ENCODE measurements around the gene IQCN. TPM values are rescaled to one million over a fixed set of nuclear protein-coding genes. Genes with fewer than 3 reads are reported as not detected.

The IQCN gene
- total and polyA plus RNA-seq, 4 donors, result 0.19 to 2.4 (median 0.53) TPM

- Histone ChIP-seq H3K27me3 (ENCODE audit: control insufficient read depth in 4 of 4, insufficient read depth in 4 of 4, low read length in 3 of 4) (no peaks in the 10 kb centered on the region), H3K27ac (ENCODE audit: low read depth in 1 of 2, low read length in 2 of 2) (peak overlapping the region; percentile 95 to 96), H3K4me3 (ENCODE audit: low read depth in 1 of 3, low read length in 3 of 3) (peak overlapping the region in 2 of 3 donors; percentile 6 to 41), H3K9ac (ENCODE audit: low read depth in 1 of 2, low read length in 2 of 2) (peak overlapping the region; percentile 18 to 94), H3K9me3 (ENCODE audit: control insufficient read depth in 4 of 4, low read length in 3 of 4) (no peaks in the 10 kb centered on the region), H3K4me1 (ENCODE audit: control insufficient read depth in 4 of 4, insufficient read depth in 4 of 4, low read length in 3 of 4) (peaks cover 10 to 37% (median 23%) of the 10 kb centered on the region in 4 donors), H3K36me3 (ENCODE audit: control insufficient read depth in 4 of 4, insufficient read depth in 3 of 4, low read depth in 1 of 4, low read length in 3 of 4) (peaks cover 0 to 3% (median under 1%) of the 10 kb centered on the region in 4 donors)
- DNase-seq (ENCODE audit: low spot score), result peak; percentile 76
- TF ChIP-seq RAD21 (IDR thresholded peaks at IDR 0.05) (peak in 1 of 2 donors; percentile 35), TAF1 (conservative IDR thresholded peaks at IDR 0.05) (peak; percentile 58), JUND (IDR thresholded peaks at IDR 0.05) (peak; percentile 44 to 62), MAX (IDR thresholded peaks at IDR 0.05) (no peak), CTCF (IDR thresholded peaks at IDR 0.05; ENCODE audit: low read depth, low read length, missing input control) (no peak), RXRA (IDR thresholded peaks at IDR 0.05) (no peak), ZBTB33 (IDR thresholded peaks at IDR 0.05) (no peak), GABPA (IDR thresholded peaks at IDR 0.05 in 1 of 2, conservative IDR thresholded peaks at IDR 0.05 in 1 of 2) (no peak), FOXA1 (IDR thresholded peaks at IDR 0.05) (no peak), FOXA2 (IDR thresholded peaks at IDR 0.05) (no peak), HNF4G (IDR thresholded peaks at IDR 0.05) (no peak), REST (IDR thresholded peaks at IDR 0.05) (no peak), HNF4A (conservative IDR thresholded peaks at IDR 0.05) (peak; percentile 27 to 31), YY1 (IDR thresholded peaks at IDR 0.05) (peak; percentile 27), ATF3 (IDR thresholded peaks at IDR 0.05) (no peak), EGR1 (IDR thresholded peaks at IDR 0.05; ENCODE audit: low read depth in 2 of 2) (peak in 1 of 2 donors; percentile 31), NR2F2 (IDR thresholded peaks at IDR 0.05) (peak; percentile 65), SP1 (IDR thresholded peaks at IDR 0.05) (peak; percentile 45)
- WGBS, result 34% methylated on average over 29 of the region's 29 CpGs
These were observed 30.4 kb upstream of the IQCN start for GRCh38 chr19:18304458-18305310.
